ENCODE results near the gene LBHD1. TPM values are rescaled to one million over a fixed set of nuclear protein-coding genes. Genes with fewer than 3 reads are reported as not detected.

LBHD1 gene
- total and polyA plus RNA-seq, 2 of the 13 experiments (the other 11 are each of a cell fraction or from before 2014, with no cell fraction given), result 3.2 to 3.7 TPM

DNA sequence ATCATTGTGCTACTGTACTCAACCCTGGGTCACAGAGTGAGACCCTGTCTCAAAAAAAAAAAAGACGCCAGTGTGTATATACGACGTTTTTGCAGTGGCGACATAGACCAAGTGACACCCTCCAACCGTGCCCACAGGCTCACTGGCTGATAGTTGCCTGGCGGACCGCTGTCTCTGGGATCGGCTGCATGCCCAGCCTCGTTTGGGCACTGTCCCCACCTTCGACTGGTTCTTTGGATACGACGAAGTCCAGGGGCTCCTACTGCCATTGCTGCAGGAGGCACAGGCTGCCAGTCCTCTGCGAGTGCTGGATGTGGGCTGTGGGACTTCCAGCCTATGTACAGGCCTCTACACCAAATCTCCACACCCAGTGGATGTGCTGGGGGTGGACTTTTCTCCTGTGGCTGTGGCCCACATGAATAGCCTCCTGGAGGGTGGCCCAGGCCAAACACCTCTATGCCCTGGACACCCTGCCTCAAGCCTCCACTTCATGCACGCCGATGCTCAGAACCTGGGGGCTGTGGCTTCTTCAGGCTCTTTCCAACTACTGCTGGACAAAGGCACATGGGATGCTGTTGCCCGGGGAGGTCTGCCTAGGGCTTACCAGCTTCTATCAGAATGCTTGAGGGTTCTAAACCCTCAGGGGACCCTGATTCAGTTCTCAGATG is 5.7 kb downstream of the LBHD1 start (continued):
- TF ChIP-seq, protein P1, sequence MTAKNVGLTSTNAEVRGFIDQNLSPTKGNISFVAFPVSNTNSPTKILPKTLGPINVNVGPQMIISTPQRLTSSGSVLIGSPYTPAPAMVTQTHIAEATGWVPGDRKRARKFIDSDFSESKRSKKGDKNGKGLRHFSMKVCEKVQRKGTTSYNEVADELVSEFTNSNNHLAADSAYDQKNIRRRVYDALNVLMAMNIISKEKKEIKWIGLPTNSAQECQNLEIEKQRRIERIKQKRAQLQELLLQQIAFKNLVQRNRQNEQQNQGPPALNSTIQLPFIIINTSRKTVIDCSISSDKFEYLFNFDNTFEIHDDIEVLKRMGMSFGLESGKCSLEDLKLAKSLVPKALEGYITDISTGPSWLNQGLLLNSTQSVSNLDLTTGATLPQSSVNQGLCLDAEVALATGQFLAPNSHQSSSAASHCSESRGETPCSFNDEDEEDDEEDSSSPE (CRISPR knock-in tag; IDR thresholded peaks at IDR 0.05), result no peak
- TF ChIP-seq, protein P2, sequence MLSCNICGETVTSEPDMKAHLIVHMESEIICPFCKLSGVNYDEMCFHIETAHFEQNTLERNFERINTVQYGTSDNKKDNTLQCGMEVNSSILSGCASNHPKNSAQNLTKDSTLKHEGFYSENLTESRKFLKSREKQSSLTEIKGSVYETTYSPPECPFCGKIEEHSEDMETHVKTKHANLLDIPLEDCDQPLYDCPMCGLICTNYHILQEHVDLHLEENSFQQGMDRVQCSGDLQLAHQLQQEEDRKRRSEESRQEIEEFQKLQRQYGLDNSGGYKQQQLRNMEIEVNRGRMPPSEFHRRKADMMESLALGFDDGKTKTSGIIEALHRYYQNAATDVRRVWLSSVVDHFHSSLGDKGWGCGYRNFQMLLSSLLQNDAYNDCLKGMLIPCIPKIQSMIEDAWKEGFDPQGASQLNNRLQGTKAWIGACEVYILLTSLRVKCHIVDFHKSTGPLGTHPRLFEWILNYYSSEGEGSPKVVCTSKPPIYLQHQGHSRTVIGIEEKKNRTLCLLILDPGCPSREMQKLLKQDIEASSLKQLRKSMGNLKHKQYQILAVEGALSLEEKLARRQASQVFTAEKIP (CRISPR knock-in tag; IDR thresholded peaks at IDR 0.05; ENCODE audit: borderline replicate concordance), result no peak
- no peak for TF ChIP-seq KDM3A (CRISPR knock-in tag; IDR thresholded peaks at IDR 0.05; ENCODE audit: low read depth)
- TF ChIP-seq, protein P3, sequence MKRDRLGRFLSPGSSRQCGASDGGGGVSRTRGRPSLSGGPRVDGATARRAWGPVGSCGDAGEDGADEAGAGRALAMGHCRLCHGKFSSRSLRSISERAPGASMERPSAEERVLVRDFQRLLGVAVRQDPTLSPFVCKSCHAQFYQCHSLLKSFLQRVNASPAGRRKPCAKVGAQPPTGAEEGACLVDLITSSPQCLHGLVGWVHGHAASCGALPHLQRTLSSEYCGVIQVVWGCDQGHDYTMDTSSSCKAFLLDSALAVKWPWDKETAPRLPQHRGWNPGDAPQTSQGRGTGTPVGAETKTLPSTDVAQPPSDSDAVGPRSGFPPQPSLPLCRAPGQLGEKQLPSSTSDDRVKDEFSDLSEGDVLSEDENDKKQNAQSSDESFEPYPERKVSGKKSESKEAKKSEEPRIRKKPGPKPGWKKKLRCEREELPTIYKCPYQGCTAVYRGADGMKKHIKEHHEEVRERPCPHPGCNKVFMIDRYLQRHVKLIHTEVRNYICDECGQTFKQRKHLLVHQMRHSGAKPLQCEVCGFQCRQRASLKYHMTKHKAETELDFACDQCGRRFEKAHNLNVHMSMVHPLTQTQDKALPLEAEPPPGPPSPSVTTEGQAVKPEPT (CRISPR knock-in tag; IDR thresholded peaks at IDR 0.05; ENCODE audit: low read depth), result no peak
- TF ChIP-seq ARNT2 (CRISPR knock-in tag; IDR thresholded peaks at IDR 0.05; ENCODE audit: low read depth), result no peak
- no peak for TF ChIP-seq RBM39 (IDR thresholded peaks at IDR 0.05; ENCODE audit: low read depth, low read length, poor library complexity, severe bottlenecking)
- no peak for TF ChIP-seq TAF15 (IDR thresholded peaks at IDR 0.05; ENCODE audit: low read depth, low read length, poor library complexity, severe bottlenecking)
- no peak for TF ChIP-seq PHF21A (CRISPR knock-in tag; IDR thresholded peaks at IDR 0.05)
- TF ChIP-seq ZNF101 (CRISPR knock-in tag; IDR thresholded peaks at IDR 0.05; ENCODE audit: borderline replicate concordance, low read depth), result no peak
- no peak for TF ChIP-seq HMGXB3 (CRISPR knock-in tag; IDR thresholded peaks at IDR 0.05; ENCODE audit: borderline replicate concordance)
- TF ChIP-seq NFATC3 (CRISPR knock-in tag; IDR thresholded peaks at IDR 0.05), result no peak
- no peak for TF ChIP-seq HNRNPK (IDR thresholded peaks at IDR 0.05; ENCODE audit: low read depth, low read length, poor library complexity, severe bottlenecking)
- TF ChIP-seq ZNF18 (CRISPR knock-in tag; IDR thresholded peaks at IDR 0.05; ENCODE audit: insufficient replicate concordance), result no peak
- no peak for TF ChIP-seq ADNP (CRISPR knock-in tag; IDR thresholded peaks at IDR 0.05)
- no peak for TF ChIP-seq ZNF878 (CRISPR knock-in tag; IDR thresholded peaks at IDR 0.05)
- TF ChIP-seq ZNF7 (CRISPR knock-in tag; IDR thresholded peaks at IDR 0.05), result no peak

All from HepG2 (cell line).